ENCODE results near the gene EIPR1. TPM values are rescaled to one million over a fixed set of nuclear protein-coding genes. Genes with fewer than 3 reads are reported as not detected.
"Not testable (repeated sequence)": the region's sequence is repeated elsewhere in the genome, so short reads cannot be mapped to it uniquely, and the experiment has no call there.

Gene EIPR1
- total RNA-seq, 1 donor from 2014 or later: 44.8 TPM

DNA sequence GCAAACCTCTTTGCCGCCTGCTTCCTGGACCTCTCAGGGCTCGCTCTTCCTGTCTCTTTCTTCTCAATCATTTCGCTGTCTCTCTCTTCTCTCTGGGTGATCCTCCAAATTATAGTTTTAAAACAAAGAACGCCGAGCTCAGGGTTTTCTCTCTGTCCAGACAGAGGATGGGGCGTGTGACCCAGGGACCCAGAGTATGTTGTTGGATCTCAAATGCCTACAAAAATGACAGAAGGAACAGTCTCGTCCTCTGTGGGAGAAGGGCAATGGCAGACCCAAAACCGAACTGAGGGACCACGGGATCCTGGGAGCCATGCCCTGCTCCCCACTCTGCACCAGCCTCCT, 88.5 kb downstream of the EIPR1 start:
- no peak for DNase-seq (ENCODE audit: low read depth, low spot score)

DNA sequence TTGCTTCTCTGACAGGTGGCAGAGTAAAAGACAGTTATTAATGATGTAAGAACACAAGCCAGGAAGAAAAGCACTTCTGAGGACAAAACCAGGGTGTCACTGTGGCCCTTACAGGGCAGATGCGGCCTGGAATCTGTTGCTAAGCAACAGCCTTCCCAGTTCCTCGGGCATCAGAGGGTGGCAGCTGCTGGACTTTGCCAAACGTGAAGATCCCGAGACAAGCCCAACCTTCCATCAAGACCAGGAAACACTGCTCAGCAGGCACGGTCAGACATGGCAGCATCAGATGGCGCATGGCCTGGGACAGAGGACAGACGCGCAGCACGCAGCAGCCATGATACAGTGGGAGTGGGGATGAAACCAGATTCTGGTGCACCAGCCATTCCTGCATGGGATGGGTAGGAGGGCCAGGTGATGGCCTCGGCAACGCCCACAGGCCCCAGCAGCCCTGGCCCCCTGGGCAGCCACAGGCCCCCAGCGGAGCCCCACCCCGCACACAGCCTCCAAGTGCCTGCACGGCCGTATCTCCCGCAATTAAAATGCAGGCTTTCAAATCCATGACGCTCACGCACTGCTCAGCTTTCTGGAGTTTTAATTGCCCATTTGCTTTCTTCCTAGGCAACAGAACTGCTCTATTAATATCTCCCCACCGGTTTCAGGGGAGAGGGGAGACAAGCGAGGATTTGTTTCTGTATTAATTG, 89.0 kb downstream of the EIPR1 start:
- no peak for DNase-seq (ENCODE audit: low read depth, low spot score)

DNA sequence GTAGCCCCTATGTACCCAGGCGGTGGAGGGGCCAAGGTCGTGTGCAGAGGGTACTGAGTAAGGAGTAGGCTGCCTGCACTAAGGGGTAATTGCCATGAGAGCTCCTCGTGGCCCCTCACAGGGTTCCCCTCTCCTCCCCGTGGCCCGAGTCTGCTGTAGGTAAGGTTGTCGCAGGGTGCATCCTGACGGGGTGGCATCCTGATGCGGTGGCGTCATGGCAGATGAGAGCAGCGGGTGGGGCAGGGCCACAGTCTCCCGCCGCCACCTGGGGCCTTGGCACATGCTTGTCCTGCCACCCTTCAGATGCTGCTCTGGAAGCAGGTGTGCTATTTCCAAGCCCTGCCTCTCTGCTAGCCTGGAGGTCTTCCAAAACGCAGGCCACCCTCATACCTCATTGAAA, 89.7 kb downstream of the EIPR1 start:
- DNase-seq (ENCODE audit: low read depth, low spot score): no peak

DNA sequence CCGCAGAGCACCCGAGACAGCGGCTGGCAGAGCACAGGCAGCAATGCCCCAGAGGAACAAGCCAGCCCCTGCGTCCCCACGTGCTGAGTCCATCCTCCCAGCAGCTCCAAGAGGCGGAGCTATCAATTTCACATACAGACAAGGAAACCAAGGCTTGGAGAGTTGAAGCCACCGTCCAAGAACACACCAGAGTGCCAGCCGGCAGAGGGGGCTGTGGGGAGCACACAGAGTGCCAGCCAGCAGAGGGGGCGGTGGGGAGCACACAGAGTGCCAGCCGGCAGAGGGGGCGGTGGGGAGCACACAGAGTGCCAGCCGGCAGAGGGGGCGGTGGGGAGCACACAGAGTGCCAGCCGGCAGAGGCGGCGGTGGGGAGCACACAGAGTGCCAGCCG, 91.0 kb downstream of the EIPR1 start:
- not testable (repeated sequence) for DNase-seq (ENCODE audit: low read depth, low spot score)

DNA sequence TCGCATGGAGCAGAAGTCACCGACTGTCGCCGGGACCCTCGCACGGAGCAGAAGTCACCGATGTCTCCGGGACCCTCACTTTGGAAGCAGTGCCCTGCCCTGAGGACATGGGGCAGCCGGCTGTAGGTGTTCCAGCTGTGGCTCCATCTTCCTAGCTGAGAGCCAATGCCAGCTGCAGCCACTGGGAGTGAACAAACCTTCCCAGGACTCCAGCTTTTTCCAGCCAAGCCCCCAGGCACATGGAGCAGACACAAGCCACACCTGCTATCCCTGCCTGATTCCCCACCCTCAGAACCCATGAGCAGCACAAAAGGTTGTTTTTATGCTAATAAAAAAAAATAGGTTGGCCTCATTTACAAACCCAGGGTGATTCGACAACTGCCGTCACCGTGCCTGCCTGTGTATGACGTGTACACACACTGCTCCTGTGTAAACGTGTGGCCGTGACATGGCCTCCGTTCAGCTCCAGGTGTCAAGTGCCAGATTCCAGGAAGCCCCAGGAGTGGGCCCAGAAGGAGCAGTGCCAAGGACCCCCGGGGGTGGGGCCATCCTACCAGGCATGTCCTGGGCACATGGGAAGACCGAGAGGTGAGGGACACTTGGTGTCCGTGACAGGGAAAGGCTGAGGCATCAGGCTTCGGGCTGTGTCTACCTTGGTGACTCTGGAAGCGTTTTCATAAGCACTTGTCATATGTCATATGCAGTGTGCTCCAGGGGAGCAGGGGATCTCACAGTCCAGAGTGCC, 91.5 kb downstream of the EIPR1 start:
- DNase-seq (ENCODE audit: low read depth, low spot score): no peak

DNA sequence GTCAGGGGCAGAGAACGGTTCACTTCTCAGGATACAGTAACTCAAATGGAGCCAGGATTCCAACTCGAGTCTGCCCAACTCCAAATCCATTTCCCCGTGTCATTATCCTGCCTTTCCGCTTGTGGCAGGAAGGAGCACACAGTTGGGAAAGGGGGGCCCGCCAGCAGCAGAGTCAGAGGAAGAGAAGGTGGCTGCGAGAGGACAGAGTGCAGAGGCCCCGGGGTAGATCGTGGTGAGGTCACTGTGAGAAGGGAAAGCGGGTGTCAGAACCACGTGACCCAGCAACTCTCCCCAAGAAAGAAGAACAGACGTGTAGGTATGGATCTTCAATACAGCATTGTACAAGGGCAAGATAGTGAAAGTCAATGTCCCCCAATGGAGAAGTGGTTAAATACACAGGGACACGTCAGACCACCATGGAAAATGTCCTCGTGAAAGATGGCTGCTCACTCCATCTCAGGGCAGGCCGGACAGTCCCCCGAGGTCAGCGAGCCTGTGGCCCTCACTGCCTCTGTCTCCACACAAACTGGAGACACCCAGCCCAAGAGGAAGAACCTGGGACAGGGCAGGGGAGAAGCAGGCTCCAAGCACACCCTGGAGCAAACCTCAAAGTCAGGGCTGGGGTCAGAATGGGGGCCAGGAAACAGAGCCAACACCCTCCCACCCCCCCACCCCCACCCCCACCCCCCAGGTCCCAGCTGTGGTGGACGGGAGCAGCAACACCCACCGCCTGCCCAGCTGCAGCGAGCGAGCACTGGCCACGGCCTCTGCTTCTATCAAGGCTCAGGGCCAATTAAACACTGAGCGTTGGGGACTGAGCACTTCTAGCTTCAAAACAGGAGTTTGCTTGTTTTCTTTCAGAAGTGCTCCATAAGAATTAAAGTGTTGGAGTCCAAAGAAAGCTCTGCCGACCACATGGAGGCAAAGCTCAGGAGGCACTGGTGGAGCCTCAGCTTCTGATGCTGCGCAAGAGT, 92.7 kb downstream of the EIPR1 start:
- DNase-seq (ENCODE audit: low read depth, low spot score): no peak

DNA sequence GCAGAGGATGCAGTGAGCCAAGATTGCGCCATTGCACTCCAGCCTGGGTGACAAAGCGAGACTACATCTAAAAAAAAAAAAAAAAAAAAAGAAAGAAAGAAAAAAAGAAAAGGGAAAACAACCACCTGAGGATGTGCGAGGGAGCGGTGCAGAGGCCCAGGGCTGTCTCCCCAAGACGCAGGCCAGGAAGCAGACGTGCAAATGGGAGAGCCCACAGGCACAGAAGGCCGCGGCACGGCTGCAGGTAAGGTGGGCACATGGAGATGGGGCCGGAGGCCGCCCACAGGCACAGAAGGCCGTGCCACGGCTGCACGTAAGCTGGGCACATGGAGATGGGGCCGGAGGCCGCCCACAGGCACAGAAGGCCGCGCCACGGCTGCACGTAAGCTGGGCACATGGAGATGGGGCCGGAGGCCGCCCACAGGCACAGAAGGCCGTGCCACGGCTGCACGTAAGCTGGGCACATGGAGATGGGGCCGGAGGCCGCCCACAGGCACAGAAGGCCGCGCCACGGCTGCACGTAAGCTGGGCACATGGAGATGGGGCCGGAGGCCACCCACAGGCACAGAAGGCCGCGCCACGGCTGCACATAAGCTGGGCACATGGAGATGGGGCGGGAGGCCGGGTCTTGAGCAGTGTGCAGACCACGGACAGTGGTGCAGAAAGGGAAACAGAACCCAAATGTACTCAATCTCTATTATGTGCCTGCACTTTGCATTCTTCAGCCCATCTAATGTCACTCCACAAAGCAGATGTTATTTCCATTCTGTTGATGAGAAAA, 93.6 kb downstream of the EIPR1 start:
- not testable (repeated sequence) for DNase-seq (ENCODE audit: low read depth, low spot score)

DNA sequence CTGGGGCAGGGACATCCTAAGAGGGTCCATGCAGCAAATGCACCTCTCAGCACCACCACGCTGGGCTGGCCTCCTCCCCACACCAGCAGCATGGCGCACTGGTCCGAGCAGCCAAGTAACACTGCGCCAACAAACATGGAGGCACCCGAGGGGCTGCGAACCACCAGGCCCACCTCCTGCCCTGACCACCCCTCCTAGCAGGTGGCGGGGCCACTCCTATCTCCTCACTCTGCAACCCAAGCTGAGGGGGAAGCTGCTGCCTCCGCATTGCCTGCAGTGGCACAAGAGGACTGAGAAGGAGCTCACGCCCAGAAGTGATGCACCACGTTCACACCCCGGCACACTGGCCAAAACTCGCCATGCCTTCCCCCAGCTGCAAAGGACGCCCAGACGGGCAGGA, 94.4 kb downstream of the EIPR1 start:
- no peak for DNase-seq (ENCODE audit: low read depth, low spot score)

DNA sequence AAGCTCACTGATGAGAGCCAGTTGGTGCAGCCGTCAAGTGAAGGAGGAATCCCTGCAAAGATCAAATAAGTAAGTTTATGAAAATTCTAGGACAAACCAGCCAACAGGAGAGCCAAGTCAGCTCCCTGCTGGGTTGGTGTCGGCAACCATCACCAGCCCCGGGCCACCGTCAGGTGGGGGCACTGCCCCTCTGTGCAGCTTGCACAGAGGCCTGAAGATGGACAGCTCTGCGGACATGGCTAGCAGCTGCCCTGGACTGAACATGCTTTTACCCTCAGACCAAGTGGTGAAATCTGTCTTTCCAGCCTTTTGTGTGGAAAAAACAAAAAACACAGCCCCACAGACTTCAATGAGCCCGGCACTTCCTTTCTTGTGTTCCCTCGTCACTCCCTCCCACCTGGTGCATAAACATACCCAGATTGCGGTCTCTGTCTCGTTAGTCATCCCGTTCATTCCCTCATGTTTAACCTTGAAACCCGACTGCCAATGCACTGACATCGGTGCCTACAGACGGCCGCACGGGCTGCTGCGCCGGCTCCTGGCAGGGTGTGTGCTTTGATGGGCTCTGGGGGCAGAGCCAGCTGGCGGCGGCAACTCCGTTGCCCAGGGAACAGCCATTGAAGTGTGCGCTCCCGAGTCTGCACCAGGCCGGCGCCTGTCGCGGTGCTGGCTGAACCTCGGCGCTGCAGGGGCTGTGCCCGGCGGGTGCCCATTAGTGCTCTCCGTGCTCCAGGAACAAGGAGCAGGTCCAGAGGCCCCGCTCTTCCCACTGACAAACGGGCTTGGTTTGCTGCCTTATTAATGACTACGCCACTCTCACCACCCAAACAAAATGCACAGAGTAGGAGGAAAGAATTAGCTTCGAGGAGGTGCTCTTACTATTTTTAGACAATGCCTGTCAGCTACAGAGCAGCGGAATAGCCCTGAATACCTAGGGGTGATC, 95.3 kb downstream of the EIPR1 start:
- DNase-seq (ENCODE audit: low read depth, low spot score): no peak

DNA sequence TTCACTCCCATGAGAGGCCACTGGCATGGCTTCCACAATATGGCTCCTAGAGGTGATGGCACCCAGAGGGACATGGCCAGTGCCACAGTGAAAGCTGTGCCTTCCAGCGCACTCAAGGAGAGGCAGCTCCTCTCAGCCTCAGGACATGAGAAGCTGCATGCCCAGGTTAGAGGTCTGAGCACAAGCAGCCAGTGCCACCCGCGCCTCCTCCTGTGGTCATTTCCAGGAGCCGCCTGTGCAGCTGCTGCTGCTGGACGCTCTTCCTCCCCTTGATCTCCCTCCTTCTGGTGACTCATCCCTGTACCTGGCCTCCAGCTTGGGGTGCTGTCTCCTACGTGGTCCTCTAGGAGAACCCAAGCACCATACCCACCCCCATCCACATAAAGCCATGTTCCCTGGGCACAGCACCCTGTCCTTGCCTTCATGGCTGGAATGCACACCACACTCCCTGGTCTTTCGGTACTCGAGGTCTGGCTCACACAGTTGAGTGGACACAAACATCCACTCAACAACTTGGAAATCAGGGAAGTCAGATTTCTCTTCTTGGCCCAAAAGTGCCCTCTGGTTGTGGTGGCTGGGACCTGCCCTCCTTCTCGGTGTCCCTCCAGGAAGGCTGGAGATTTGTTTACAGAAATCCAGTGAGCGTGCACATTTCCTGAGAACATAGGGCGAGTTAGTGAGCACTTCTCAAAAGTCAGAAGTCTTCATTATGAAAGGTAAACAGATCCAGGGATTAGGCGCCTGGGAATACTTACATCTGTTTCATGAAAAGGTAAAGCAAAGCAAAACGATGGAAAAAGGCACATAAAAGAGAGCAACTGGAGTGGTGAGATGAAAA, 96.7 kb downstream of the EIPR1 start:
- DNase-seq (ENCODE audit: low read depth, low spot score): no peak

DNA sequence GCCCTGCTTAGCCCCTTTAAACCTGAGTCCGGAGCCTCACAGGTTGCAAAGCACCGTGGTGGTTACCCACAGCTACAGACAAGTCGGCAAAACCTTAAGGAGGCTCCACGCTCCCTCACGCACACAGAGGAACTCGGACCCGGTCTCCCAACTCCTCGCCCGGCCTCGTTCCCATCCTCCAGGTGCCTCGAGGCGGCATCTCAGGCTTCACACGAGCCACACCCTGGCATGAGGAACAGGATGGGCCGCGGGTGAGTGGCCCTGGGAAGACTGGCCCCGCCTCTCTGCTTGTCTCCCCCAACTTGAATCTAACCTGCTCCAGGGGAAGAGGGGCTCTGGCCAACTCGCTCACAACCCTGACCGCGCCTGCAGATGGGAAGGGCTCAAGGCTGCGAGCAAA, 97.4 kb downstream of the EIPR1 start:
- DNase-seq (ENCODE audit: low read depth, low spot score): no peak

DNA sequence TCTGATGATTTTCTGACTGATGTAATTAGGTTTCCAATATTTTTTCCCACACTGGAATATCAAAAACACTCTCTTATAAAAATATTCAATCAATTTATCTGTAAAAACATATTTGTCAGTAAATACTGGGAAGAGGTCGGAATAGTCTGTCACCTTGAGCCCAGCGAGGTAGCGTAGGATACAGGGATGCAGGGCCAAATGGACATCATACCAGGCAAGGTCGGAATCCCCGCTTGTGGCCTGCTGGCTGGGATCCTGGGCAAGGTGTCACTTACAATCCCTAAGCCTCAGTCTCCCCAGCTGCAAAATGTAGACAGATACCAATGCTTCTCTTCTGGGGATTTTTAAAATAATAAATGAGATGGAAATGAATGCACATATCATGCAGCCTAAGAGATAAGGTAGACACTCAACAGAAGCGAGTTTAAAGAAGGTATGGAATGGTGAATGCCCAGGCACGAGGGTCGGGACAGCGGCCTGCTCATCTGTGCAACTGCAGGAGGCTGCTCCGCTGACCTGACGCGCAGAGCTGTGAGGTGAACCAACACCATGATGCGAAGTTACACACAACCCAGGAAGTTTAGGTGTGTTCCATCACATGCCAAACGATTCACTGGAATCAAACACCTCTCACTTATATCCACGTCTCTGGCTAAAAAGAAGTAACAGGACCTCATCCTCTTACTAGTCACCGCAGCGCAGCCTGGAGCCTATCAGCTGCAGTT, 98.2 kb downstream of the EIPR1 start:
- no peak for DNase-seq (ENCODE audit: low read depth, low spot score)

DNA sequence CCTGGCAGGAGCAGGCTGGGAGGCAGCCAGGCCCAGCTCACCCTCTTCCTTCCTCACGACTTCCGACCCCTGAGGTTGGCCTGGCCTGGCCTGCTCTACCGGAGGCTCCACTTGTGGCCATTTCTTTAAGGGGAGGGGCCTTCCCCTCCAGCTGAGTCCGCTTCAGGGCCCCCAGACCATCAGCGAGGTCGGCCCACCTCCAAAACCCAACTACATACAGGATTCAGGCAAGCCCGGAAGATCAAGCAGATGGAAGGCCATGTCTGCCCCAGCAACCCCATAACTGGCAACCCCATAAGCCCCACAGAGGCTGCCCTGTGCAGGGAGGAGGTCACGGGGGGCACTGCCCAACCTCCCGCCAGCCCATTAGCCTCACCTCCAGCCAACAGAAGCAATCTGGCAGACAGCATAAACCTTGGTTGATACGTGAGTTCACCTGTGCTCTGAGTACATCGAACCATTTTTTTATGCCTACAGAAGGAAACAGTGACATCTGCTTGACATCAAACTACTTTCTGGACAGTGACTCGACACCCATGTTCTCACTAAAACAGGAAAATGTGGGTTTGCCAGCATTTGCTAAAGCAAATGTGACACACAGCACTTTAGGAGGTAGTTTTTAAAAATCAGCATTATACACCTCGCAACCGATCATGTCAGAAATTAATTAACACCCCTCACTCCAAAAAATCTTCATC, 98.9 kb downstream of the EIPR1 start:
- no peak for DNase-seq (ENCODE audit: low read depth, low spot score)

DNA sequence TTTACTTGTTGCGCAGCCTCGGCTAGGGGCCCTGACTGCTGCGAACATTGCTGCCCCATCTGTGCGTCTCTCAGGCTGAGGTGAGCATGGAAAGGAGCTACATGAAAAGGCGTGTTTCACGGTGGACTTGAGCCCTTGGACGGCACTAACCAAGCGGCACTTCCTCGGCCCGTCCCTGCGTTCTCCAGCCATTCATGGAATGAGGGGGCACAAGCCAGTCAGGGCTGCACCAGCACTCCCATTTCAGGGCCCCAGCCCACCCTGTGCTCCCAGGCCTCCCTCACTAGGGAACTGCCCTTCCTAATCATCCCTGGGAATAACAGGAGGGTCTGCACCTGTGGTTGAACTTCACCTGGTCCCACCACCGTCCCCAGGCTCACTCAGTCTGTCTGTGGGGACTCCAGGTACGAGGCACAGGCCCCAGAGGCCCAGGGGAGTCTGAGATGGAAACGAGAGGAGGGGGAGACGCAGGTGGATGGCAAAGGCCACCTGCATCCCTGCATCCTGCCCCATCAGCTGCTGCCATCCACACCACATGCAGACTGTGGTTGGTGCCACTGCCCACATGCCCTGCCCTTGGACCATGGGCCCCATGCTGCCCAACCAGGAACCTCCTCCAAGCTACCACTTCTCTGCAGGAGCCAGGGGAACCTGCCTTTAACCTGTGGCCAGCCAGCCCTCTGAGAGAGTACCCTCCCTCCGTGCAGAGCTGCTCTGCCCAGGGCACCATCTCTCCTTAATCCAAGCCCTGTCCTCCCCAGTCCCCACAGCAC, 99.7 kb downstream of the EIPR1 start:
- no peak for DNase-seq (ENCODE audit: low read depth, low spot score)

DNA sequence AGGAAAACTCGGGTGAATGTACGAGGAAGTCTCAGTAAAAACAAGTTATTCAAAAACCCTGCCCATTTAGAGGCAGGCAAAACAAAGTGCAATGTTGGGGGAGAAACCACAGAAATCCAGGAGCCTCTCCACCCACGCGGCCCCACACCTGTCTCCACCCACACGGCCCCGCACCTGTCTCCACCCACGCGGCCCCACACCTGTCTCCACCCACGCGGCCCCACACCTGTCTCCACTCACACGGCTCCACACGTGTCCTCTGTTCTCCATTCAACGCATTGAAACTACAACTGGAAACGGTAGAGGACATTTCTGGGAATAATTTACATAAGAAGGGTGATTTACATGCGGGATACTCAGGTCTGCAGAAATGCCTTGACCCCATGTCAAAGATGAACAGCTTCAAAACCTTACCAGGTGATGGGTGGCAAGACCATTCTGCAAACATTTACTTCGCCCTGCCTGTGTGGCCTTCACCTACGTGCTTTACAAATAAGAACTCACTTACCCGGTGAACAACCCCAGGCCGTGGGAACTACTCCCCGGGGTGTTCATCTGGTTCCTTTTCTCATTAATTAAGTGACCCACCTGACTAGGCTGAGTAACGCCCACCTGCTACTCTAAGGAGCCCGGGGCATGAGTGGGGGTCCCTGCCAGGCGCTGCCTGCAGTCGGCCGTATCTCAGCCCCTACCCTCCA, 100.4 kb downstream of the EIPR1 start:
- DNase-seq (ENCODE audit: low read depth, low spot score): no peak

DNA sequence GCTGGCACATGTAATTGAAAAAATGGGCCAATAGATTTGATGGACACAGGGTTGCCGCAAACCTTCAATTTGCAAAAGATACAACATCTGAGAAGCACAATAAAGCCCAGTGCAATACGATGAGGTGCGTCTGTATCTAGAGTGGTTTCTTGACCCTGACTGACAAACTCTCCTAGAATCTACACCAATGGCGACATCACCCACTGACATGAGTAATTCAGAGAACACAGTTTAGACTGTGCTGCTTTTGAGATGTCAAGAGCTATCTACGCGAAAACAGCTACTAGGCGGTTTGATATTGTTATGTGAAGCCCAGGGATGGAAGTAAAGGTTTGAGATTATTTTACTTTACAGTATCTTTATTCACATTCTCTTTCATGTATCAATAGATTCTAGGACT, 104.9 kb downstream of the EIPR1 start:
- DNase-seq (ENCODE audit: low read depth, low spot score): no peak

DNA sequence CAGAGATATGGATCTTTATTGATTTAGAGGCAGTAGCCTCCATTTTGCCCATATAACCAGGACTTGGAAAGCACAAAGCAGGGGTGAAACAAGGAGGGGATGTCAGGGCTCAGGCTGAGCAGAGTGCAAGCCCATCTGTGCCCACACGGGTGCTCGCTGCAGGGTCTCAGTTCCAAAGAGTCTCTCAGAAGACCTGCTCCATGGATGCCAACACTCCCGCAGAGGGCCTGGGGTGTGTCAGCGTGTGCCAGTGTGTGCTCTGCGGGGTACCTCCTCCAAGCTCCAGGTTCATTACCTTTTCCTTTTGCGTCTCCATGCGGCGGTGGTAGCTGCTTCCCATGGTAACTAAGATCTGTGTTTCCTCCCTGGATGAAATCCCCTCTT, 107.5 kb downstream of the EIPR1 start:
- DNase-seq (ENCODE audit: low read depth, low spot score): no peak

Data from pulmonary artery endothelial cell (primary cell).